ENCODE data around the gene OAS3. TPM values are rescaled to one million over a fixed set of nuclear protein-coding genes. Genes with fewer than 3 reads are reported as not detected.

Gene OAS3
- total RNA-seq, 1 donor from 2014 or later: 20.1 TPM

DNA sequence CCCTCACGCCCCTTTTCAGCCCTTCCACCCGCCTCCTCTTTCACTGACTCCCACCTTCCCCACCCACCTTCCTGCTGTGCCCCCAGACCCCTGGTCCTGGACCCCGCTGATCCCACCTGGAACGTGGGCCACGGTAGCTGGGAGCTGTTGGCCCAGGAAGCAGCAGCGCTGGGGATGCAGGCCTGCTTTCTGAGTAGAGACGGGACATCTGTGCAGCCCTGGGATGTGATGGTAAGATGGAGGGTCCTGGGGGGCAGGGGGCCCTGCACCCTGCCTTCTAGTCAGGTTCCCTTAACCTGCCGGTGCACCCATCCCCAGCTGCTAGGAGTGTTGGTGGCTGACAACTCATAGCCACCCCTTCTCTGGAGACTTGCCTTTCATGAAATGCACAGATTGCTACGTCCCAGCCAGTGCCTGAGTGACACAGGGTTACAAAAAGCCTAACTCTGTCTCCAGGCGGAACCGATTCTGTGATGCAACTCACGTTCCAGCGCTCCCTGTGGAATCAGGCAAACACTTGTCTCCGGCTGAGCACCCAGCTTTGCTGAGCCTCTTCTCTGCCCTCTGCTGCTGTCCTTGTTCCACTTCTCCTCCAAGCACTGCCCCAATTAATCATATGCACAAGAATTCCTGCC, 25.1 kb downstream of the OAS3 start:
- Histone ChIP-seq H3K27ac (no peak overlapping the region), H3K4me3 (no peak overlapping the region), H3K9me3 (no peaks in the 10 kb centered on the region), H3K27me3 (no peaks in the 10 kb centered on the region), H3K36me3 (peaks cover 0 to 68% of the 10 kb centered on the region in 2 donors), H3K4me1 (no peaks in the 10 kb centered on the region)
- DNase-seq (ENCODE audit: extremely low spot score in 2 of 2): peak; percentile 34 to 85
- intact Hi-C loops (cut with DNase I): no loop called here
- TF ChIP-seq POLR2AphosphoS5 (IDR thresholded peaks at IDR 0.05; ENCODE audit: insufficient read depth in 1 of 2, low read depth in 1 of 2) (no peak), POLR2A (IDR thresholded peaks at IDR 0.05) (no peak), CTCF (IDR thresholded peaks at IDR 0.05) (no peak)

DNA sequence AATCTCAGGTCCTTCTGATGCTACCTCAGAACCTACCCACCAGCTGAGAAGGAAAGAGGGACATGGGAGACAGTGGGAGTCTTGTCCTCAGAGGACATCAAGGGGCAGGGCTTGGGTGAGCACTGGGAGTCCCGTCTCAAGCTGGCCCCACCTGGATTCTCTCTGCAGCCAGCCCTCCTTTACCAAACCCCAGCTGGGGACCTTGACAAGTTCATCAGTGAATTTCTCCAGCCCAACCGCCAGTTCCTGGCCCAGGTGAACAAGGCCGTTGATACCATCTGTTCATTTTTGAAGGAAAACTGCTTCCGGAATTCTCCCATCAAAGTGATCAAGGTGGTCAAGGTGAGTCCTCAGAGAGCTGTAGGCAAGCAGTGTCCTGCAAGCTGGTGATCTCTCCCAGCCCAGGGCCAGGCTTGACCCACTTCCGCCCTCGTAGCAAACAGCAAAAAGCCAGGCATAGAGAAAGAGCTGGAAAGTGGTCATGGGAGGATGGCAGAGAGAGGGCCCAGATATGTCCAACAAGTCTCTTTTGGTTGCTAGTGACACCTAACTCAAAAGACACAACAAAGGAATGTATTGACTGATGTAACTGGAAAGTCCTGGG, 25.9 kb downstream of the OAS3 start:
- intact Hi-C loops (cut with DNase I): no loop called here
- Histone ChIP-seq H3K27ac (no peak overlapping the region), H3K36me3 (peaks cover 0 to 68% of the 10 kb centered on the region in 2 donors), H3K4me3 (no peak overlapping the region), H3K27me3 (no peaks in the 10 kb centered on the region), H3K9me3 (no peaks in the 10 kb centered on the region), H3K4me1 (no peaks in the 10 kb centered on the region)
- peak; percentile 32 to 70 for DNase-seq (ENCODE audit: extremely low spot score in 2 of 2)
- TF ChIP-seq POLR2A (IDR thresholded peaks at IDR 0.05): no peak
- no peak for TF ChIP-seq CTCF (IDR thresholded peaks at IDR 0.05)
- TF ChIP-seq POLR2AphosphoS5 (IDR thresholded peaks at IDR 0.05; ENCODE audit: insufficient read depth in 1 of 2, low read depth in 1 of 2): no peak

- Histone ChIP-seq H3K9me3 (no peaks in the 10 kb centered on the region), H3K27ac (no peak overlapping the region), H3K36me3 (peaks cover 0 to 73% of the 10 kb centered on the region in 2 donors), H3K4me1 (no peaks in the 10 kb centered on the region), H3K27me3 (no peaks in the 10 kb centered on the region), H3K4me3 (no peak overlapping the region)
- TF ChIP-seq POLR2A (IDR thresholded peaks at IDR 0.05) (no peak), CTCF (IDR thresholded peaks at IDR 0.05) (no peak), POLR2AphosphoS5 (IDR thresholded peaks at IDR 0.05; ENCODE audit: insufficient read depth in 1 of 2, low read depth in 1 of 2) (no peak)
- intact Hi-C loops (cut with DNase I): no loop called here
- DNase-seq (ENCODE audit: extremely low spot score in 2 of 2): peak in 1 of 2 donors; percentile 65
These were observed 26.6 kb downstream of the OAS3 start for GRCh38 chr12:112964915-112965314.

- TF ChIP-seq POLR2A (IDR thresholded peaks at IDR 0.05): no peak
- no peak for TF ChIP-seq CTCF (IDR thresholded peaks at IDR 0.05)
- TF ChIP-seq POLR2AphosphoS5 (IDR thresholded peaks at IDR 0.05; ENCODE audit: insufficient read depth in 1 of 2, low read depth in 1 of 2): no peak
- peaks cover 0 to 78% of the 10 kb centered on the region in 2 donors for H3K36me3 ChIP-seq
- no peaks in the 10 kb centered on the region for H3K9me3 ChIP-seq
- intact Hi-C loops (cut with DNase I): no loop called here
- H3K4me1 ChIP-seq: no peaks in the 10 kb centered on the region
- H3K27ac ChIP-seq: no peak overlapping the region
- no peak overlapping the region for H3K4me3 ChIP-seq
- DNase-seq (ENCODE audit: extremely low spot score in 2 of 2): peak in 1 of 2 donors; percentile 69
- H3K27me3 ChIP-seq: no peaks in the 10 kb centered on the region
These were observed 27.4 kb downstream of the OAS3 start for GRCh38 chr12:112965643-112966042.

GRCh38 chr12:112967306-112967705, 29.0 kb downstream of the OAS3 start:
- H3K4me1 ChIP-seq: no peaks in the 10 kb centered on the region
- no peak overlapping the region for H3K27ac ChIP-seq
- intact Hi-C loops (cut with DNase I): no loop called here
- peak in 1 of 2 donors; percentile 75 for DNase-seq (ENCODE audit: extremely low spot score in 2 of 2)
- H3K9me3 ChIP-seq: no peaks in the 10 kb centered on the region
- H3K27me3 ChIP-seq: no peaks in the 10 kb centered on the region
- no peak for TF ChIP-seq CTCF (IDR thresholded peaks at IDR 0.05)
- TF ChIP-seq POLR2AphosphoS5 (IDR thresholded peaks at IDR 0.05; ENCODE audit: insufficient read depth in 1 of 2, low read depth in 1 of 2): no peak
- TF ChIP-seq POLR2A (IDR thresholded peaks at IDR 0.05): no peak
- peaks cover 0 to 64% of the 10 kb centered on the region in 2 donors for H3K36me3 ChIP-seq
- no peak overlapping the region for H3K4me3 ChIP-seq
